GM19455 (cell line): Measurements from ENCODE around the gene OBP2A.
"Not testable (repeated sequence)": the region's sequence is repeated elsewhere in the genome, so short reads cannot be mapped to it uniquely, and the experiment has no call there.

Source experiments
- ATAC-seq: cut with Tn5 transposase; IDR thresholded peaks from one replicate; pipeline ENCODE4 v1.9.1; 2021; ENCODE audit not compliant: unreplicated experiment

The OBP2A gene

GRCh38 chr9:135545646-135546176 lies at the start of gene OBP2A:
Gene OBP2A (plus strand): TSS chr9:135546126. CDS start chr9:135546181, 55 bp downstream.
- not testable (repeated sequence) for ATAC-seq

- ATAC-seq: no peak
These were observed 47.4 kb upstream of the OBP2A start for GRCh38 chr9:135498381-135499126.

- no peak for ATAC-seq
These were observed 46.4 kb upstream of the OBP2A start for GRCh38 chr9:135499326-135500070.

GRCh38 chr9:135500071-135500524 lies 45.8 kb upstream of the OBP2A start:
- ATAC-seq: no peak

GRCh38 chr9:135500525-135501260 lies 45.2 kb upstream of the OBP2A start, which contains the start of gene MRPS2:
Gene MRPS2 (plus strand): TSS chr9:135500682. CDS start chr9:135500711, 29 bp downstream.
- ATAC-seq: peak; percentile 79

GRCh38 chr9:135501261-135502167 lies 44.4 kb upstream of the OBP2A start:
- no peak for ATAC-seq

GRCh38 chr9:135502168-135502872 lies 43.6 kb upstream of the OBP2A start:
- no peak for ATAC-seq

GRCh38 chr9:135502873-135503321 lies 43.0 kb upstream of the OBP2A start:
- no peak for ATAC-seq

GRCh38 chr9:135503371-135504261 lies 42.3 kb upstream of the OBP2A start:
- no peak for ATAC-seq

GRCh38 chr9:135504262-135505243 lies 41.4 kb upstream of the OBP2A start:
- ATAC-seq: no peak

- no peak for ATAC-seq
These were observed 40.3 kb upstream of the OBP2A start for GRCh38 chr9:135505406-135506187.

- ATAC-seq: no peak
These were observed 39.4 kb upstream of the OBP2A start for GRCh38 chr9:135506327-135507103.

GRCh38 chr9:135507104-135508035 lies 38.6 kb upstream of the OBP2A start:
- no peak for ATAC-seq

GRCh38 chr9:135508211-135508820 lies 37.6 kb upstream of the OBP2A start:
- ATAC-seq: no peak
